ENCODE measurements around the gene SLC25A39. TPM values are rescaled to one million over a fixed set of nuclear protein-coding genes. Genes with fewer than 3 reads are reported as not detected.
A peak's percentile ranks its signal among the peaks of the same experiment; 100 is the strongest.

SLC25A39 gene
- polyA plus RNA-seq, 1 experiment = 84.5 TPM

DNA sequence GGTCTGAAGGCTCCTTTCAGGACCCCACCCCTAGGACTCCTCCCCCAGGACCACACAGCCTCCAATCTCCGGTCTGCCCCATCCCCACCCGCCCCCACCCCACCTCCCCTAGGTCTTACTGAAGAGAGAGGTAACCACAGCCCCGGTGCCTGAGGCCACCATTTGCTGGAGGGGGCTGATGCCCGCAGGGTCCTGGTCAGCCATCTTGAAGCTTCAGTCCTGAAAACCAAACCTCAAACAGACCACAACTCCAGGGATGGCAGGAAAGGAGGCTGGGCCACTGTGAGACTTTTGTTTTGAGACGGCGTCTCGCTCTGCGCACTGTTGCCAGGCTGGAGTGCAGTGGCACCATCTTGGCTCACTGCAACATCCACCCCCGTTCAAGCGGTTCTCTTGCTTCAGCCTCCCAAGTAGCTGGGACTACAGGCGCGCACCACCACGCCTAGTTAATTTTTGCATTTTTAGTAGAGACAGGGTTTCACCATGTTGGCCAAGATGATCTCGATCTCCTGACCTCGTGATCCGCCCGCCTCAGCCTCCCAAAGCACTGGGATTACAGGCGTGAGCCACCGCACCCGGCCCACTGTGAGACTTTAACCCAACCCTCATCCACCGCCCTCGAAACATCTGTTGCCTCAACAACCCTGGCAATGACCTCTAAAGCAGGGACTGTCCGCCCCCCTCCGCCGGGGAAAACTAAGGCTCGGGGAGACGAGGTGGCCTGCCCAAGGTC lies 1.1 kb downstream of the SLC25A39 start:
- Histone ChIP-seq H3K36me3 (ENCODE audit: control insufficient read depth, insufficient read depth, low read length) (peaks cover 18% of the 10 kb centered on the region), H3K4me3 (ENCODE audit: low read depth, low read length) (peak overlapping the region; percentile 93), H3K27me3 (ENCODE audit: control insufficient read depth, insufficient read depth, low read length) (no peaks in the 10 kb centered on the region)
- POLR2A ChIA-PET = no interaction called here
- TF ChIP-seq, protein P1, sequence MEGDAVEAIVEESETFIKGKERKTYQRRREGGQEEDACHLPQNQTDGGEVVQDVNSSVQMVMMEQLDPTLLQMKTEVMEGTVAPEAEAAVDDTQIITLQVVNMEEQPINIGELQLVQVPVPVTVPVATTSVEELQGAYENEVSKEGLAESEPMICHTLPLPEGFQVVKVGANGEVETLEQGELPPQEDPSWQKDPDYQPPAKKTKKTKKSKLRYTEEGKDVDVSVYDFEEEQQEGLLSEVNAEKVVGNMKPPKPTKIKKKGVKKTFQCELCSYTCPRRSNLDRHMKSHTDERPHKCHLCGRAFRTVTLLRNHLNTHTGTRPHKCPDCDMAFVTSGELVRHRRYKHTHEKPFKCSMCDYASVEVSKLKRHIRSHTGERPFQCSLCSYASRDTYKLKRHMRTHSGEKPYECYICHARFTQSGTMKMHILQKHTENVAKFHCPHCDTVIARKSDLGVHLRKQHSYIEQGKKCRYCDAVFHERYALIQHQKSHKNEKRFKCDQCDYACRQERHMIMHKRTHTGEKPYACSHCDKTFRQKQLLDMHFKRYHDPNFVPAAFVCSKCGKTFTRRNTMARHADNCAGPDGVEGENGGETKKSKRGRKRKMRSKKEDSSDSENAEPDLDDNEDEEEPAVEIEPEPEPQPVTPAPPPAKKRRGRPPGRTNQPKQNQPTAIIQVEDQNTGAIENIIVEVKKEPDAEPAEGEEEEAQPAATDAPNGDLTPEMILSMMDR (IDR thresholded peaks at IDR 0.05; ENCODE audit: insufficient read depth, low read depth, low read length) = no peak
- CTCF ChIA-PET = interaction anchor here (1.2 to 2.1 kb wide), 2 partner anchors 11 to 114 kb away, joined by 3 to 8 read pairs; no protein-coding TSS in a partner anchor
- DNase-seq (ENCODE audit: low read depth) = no peak

DNA sequence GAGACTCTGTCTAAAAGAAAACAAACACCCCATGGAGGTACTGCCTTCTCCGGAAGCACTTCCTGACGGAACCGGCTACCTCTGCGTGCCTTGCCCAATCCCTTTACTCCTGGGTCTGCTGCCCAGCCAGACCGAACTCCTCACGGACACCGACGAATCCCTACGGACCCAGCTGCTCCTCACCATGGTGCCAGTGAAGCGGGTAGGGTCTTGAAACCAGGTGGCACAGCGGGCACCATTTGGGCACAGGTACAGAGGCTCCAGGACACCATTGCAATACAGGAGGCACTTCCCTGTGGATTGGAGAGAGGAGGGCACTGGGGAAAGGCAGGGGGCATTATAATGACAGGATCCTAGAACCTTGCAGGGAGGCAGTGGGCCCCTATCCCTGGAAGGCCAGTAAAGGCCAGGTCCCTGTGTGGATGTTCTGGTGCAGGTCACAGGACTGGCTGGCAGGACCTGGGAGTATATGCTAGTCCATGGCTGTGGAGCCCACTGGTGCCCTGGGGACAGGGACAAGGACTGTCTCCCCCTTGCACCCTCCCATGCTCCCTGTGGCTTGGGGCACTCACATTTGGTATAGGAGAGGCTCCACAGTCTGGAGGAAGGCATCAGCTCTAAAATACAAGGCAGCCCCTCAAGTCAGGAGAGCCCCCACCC lies 2.3 kb downstream of the SLC25A39 start:
- no peak overlapping the region for H3K4me3 ChIP-seq (ENCODE audit: low read depth, low read length)
- POLR2A ChIA-PET = no interaction called here
- DNase-seq (ENCODE audit: low read depth) = no peak
- H3K27me3 ChIP-seq (ENCODE audit: control insufficient read depth, insufficient read depth, low read length) = peaks cover 1% of the 10 kb centered on the region; the same call in 1 of the 2 replicates
- H3K36me3 ChIP-seq (ENCODE audit: control insufficient read depth, insufficient read depth, low read length) = peaks cover 18% of the 10 kb centered on the region
- TF ChIP-seq, protein P1 (IDR thresholded peaks at IDR 0.05; ENCODE audit: insufficient read depth, low read depth, low read length) = no peak
- CTCF ChIA-PET = interaction anchor here (1.2 to 1.3 kb wide), 2 partner anchors 23 to 112 kb away, joined by 3 to 5 read pairs; no protein-coding TSS in a partner anchor

DNA sequence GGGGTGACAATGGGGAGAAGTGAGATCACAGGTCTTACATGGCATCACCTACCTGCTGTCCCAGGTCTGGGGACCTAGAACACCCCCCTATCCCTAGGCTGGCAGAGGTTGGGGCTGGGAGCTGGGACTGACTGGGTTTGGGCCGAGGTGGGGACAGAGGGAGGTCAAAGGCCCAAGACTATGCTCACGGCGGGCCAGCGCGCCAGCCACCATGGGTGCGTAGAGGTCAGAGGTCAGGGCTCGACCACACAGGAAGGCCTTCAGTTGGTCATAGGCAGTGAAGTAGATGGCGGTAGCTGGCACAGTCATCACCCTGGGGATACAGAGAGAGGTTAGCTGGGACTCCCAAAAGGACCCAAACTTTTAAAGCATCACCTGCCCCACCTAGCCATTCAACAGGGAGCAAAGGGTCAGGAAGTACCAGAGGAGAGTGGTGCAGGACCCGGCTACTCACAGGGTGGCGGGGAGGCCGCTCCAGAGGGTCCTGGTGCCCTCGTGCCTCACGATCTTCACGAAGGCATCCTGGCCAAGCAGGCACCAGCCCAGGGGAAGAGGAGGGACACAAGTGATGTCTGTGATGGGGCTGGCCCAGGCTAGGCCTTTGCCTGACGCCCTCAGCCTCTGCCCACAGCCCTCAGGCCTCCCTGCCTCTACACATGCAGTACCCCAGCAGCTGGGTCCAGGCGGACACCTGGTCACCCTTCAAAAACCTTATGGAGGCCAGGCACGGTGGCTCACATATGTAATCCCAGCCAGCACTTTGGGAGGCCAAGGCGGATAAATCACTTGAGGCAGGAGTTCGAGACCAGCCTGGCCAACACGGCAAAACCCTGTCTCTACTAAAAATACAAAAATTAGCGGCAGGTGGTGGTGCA lies 3.1 kb downstream of the SLC25A39 start:
- DNase-seq (ENCODE audit: low read depth) = no peak
- Histone ChIP-seq H3K27me3 (ENCODE audit: control insufficient read depth, insufficient read depth, low read length) (peaks cover 7% of the 10 kb centered on the region), H3K4me3 (ENCODE audit: low read depth, low read length) (no peak overlapping the region), H3K36me3 (ENCODE audit: control insufficient read depth, insufficient read depth, low read length) (peaks cover 18% of the 10 kb centered on the region)
- TF ChIP-seq, protein P1 (IDR thresholded peaks at IDR 0.05; ENCODE audit: insufficient read depth, low read depth, low read length) = no peak
- CTCF ChIA-PET = interaction anchor here (0.6 to 1.3 kb wide), 6 partner anchors 9 to 111 kb away, joined by 3 to 5 read pairs (median 3); partner anchors contain the start of gene UBTF
- POLR2A ChIA-PET = interaction anchor here (0.5 kb wide), 1 partner anchor 100 kb away, joined by 4 read pairs; no protein-coding TSS in a partner anchor

DNA sequence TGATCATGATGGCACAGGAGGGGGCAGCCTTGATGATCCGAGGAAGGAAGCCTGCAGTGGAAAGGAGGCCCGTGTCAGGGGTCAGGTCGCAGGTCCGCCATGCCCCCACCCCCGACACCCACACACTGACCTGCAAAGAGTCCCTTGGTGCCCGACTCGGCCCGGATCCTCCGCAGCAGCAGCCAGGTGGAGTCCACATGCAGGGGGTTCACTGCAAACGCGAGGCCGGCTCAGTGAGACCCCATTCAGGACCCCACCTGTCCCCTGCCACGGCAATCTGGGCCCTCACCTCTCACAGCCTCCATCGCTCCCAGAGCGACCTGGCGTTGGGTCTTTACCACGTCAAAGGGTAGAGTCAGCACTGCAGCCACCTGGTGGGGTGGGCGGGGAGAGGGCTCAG lies 4.6 kb downstream of the SLC25A39 start:
- ChIA-PET CTCF (interaction anchor here (1.1 kb wide), 2 partner anchors 11 to 110 kb away, joined by 3 to 4 read pairs; no protein-coding TSS in a partner anchor), POLR2A (no interaction called here)
- Histone ChIP-seq H3K27me3 (ENCODE audit: control insufficient read depth, insufficient read depth, low read length) (peaks cover 17% of the 10 kb centered on the region), H3K36me3 (ENCODE audit: control insufficient read depth, insufficient read depth, low read length) (peaks cover 18% of the 10 kb centered on the region), H3K4me3 (ENCODE audit: low read depth, low read length) (no peak overlapping the region)
- DNase-seq (ENCODE audit: low read depth) = no peak
- TF ChIP-seq, protein P1 (IDR thresholded peaks at IDR 0.05; ENCODE audit: insufficient read depth, low read depth, low read length) = no peak
